Neuronal stem cell (in vitro differentiated cells): ENCODE results near the gene PLXDC1. TPM values are rescaled to one million over a fixed set of nuclear protein-coding genes. Genes with fewer than 3 reads are reported as not detected.
A peak's percentile ranks its signal among the peaks of the same experiment; 100 is the strongest.

Experiments used
- DNase-seq: peaks from one replicate; pipeline ENCODE4 v3.0.0-alpha.2; 2013; ENCODE audit warnings: low spot score
- H2AFZ ChIP-seq: one replicate; pipeline ENCODE4 v1.6.1; 2013; ENCODE audit warnings: mild to moderate bottlenecking, low read length, inconsistent platforms
- H2AK5ac ChIP-seq: 2 replicates; pipeline ENCODE4 v1.6.1; 2013; ENCODE audit warnings: low read depth, mild to moderate bottlenecking, inconsistent platforms, low read length, moderate library complexity, mixed read lengths
- H2BK120ac ChIP-seq: 2 replicates; pipeline ENCODE4 v1.6.1; 2013; ENCODE audit warnings: low read depth, mild to moderate bottlenecking, inconsistent platforms, low read length, moderate library complexity, mixed read lengths
- H2BK12ac ChIP-seq: one replicate; pipeline ENCODE4 v1.6.1; 2013; ENCODE audit warnings: low read length, inconsistent platforms
- H2BK15ac ChIP-seq: 2 replicates; pipeline ENCODE4 v1.6.1; 2013; ENCODE audit warnings: mild to moderate bottlenecking, low read length, inconsistent platforms, mixed read lengths
- H2BK5ac ChIP-seq: one replicate; pipeline ENCODE4 v1.6.1; 2013; ENCODE audit warnings: inconsistent platforms, mild to moderate bottlenecking, low read length, moderate library complexity
- H3K14ac ChIP-seq: one replicate; pipeline ENCODE4 v1.6.1; 2013; ENCODE audit warnings: low read length, inconsistent platforms
- H3K18ac ChIP-seq: 2 replicates; pipeline ENCODE4 v1.6.1; 2013; ENCODE audit warnings: low read length, inconsistent platforms
- H3K23ac ChIP-seq: 2 replicates; pipeline ENCODE4 v1.6.1; 2013; ENCODE audit warnings: low read depth, mild to moderate bottlenecking, mixed read lengths, low read length, inconsistent platforms; ENCODE audit not compliant: poor library complexity
- H3K27ac ChIP-seq: replicated peaks from 3 replicates; pipeline ENCODE4 v1.5.1; 2013; ENCODE audit warnings: low read length, inconsistent platforms
- H3K27me3 ChIP-seq, 3 experiments: 2 replicates each; pipeline ENCODE4 v1.6.1; 2013; ENCODE audit warnings: low read length in 3 of 3, mild to moderate bottlenecking in 2 of 3, inconsistent platforms in 1 of 3, low read depth in 1 of 3, mixed read lengths in 1 of 3, moderate library complexity in 1 of 3; ENCODE audit not compliant: control insufficient read depth in 3 of 3, insufficient read depth in 3 of 3
- H3K36me3 ChIP-seq, 2 donors: replicated peaks in 1 of 2; 2 replicates each; pipeline ENCODE4 v1.6.1; 2013; ENCODE audit warnings: low read length in 2 of 2; ENCODE audit not compliant: control insufficient read depth in 2 of 2, insufficient read depth in 2 of 2
- H3K4ac ChIP-seq: 2 replicates; pipeline ENCODE4 v1.6.1; 2013; ENCODE audit warnings: inconsistent platforms, mild to moderate bottlenecking, low read length, moderate library complexity
- H3K4me1 ChIP-seq, 2 donors: 1 replicate in 1 of 2; 2 replicates in 1 of 2; pipeline ENCODE4 v1.6.1; 2013; ENCODE audit warnings: low read length in 2 of 2, low read depth in 1 of 2; ENCODE audit not compliant: control insufficient read depth in 2 of 2, insufficient read depth in 1 of 2
- H3K4me2 ChIP-seq: one replicate; pipeline ENCODE4 v1.6.1; 2013; ENCODE audit warnings: mild to moderate bottlenecking, low read length, inconsistent platforms; ENCODE audit not compliant: insufficient read depth, poor library complexity, severe bottlenecking
- H3K4me3 ChIP-seq, 2 donors: 2 replicates each; pipeline ENCODE4 v1.5.1; 2013; ENCODE audit warnings: low read length in 2 of 2, mild to moderate bottlenecking in 2 of 2, inconsistent platforms in 1 of 2, moderate library complexity in 1 of 2
- H3K79me1 ChIP-seq: one replicate; pipeline ENCODE4 v1.6.1; 2013; ENCODE audit warnings: low read depth, mild to moderate bottlenecking, inconsistent platforms, low read length, moderate library complexity
- H3K9ac ChIP-seq: one replicate; pipeline ENCODE4 v1.6.1; 2013; ENCODE audit warnings: mild to moderate bottlenecking, low read depth, low read length, inconsistent platforms; ENCODE audit not compliant: poor library complexity
- H3K9me3 ChIP-seq, 2 donors: replicated peaks in 1 of 2; 2 replicates each; pipeline versions ENCODE3 to v1.6.1; 2013; ENCODE audit warnings: low read length in 2 of 2, mild to moderate bottlenecking in 2 of 2, inconsistent platforms in 1 of 2, low read depth in 1 of 2, mixed read lengths in 1 of 2, moderate library complexity in 1 of 2; ENCODE audit not compliant: control insufficient read depth in 2 of 2, insufficient read depth in 1 of 2
- H4K8ac ChIP-seq: one replicate; pipeline ENCODE4 v1.6.1; 2013; ENCODE audit warnings: low read depth, mild to moderate bottlenecking, inconsistent platforms, low read length, moderate library complexity
- H4K91ac ChIP-seq: one replicate; pipeline ENCODE4 v1.6.1; 2013; ENCODE audit warnings: low read length, low read depth, mild to moderate bottlenecking, inconsistent platforms; ENCODE audit not compliant: poor library complexity
- WGBS, 2 donors: extraction: QIAGEN DNeasy Blood & Tissue Kit; methylation state at CpG; one replicate each; pipeline ENCODE4 v1.1.7; 2013; ENCODE audit warnings: missing lambda C conversion rate in 2 of 2, mixed read lengths in 1 of 2; ENCODE audit not compliant: insufficient read length in 2 of 2, insufficient replicate concordance in 1 of 2; ENCODE audit errors: extremely low coverage in 2 of 2; 5-methylcytosine and 5-hydroxymethylcytosine counted together
- polyA plus RNA-seq, 2 experiments: library from polyadenylated mRNA; stranded (reverse); fragments of 200-250 nt; gene quantifications; one replicate each; pipeline ENCODE4 v1.2.3, GENCODE V29; 2013

PLXDC1 gene
- polyA plus RNA-seq (2013, experiment 1 of 2): 0.56 TPM
- 0.46 TPM for polyA plus RNA-seq (2013, experiment 2 of 2)

GRCh38 chr17:39151150-39151942 is at the start of gene PLXDC1:
Gene PLXDC1, minus strand, starts transcription at chr17:39151637. Its CDS starts 200 bp downstream, at chr17:39151437.
- Histone ChIP-seq H4K8ac (peak within 1 kb of the TSS; percentile 9), H3K9me3 (no peaks in the 10 kb centered on the region), H2BK12ac (no peak within 1 kb of the TSS), H3K79me1 (peaks cover 2% of the 10 kb centered on the region), H3K27me3 (peaks cover 11 to 31% (median 31%) of the 10 kb centered on the region in 3 experiments), H3K4me2 (peak within 1 kb of the TSS; percentile 99), H3K4ac (no peak within 1 kb of the TSS), H2AK5ac (no peak within 1 kb of the TSS), H3K18ac (peak within 1 kb of the TSS; percentile 92), H3K23ac (peak within 1 kb of the TSS; percentile 76), H3K4me1 (peaks cover 8 to 12% of the 10 kb centered on the region in 2 donors), H3K9ac (peak within 1 kb of the TSS; percentile 88), H2AFZ (peak within 1 kb of the TSS; percentile 88), H2BK15ac (peak within 1 kb of the TSS; percentile 75), H2BK5ac (no peak within 1 kb of the TSS), H4K91ac (no peak within 1 kb of the TSS), H3K36me3 (no peaks in the 10 kb centered on the region), H3K4me3 (peak within 1 kb of the TSS; percentile 85 to 86), H3K27ac (no peak within 1 kb of the TSS), H3K14ac (peak within 1 kb of the TSS; percentile 87), H2BK120ac (no peak within 1 kb of the TSS)
- no peak for DNase-seq
- WGBS, 2 donors: no CpG with 5 or more reads among the region's 68 CpGs

- Histone ChIP-seq H3K4ac (no peak overlapping the region), H2BK5ac (no peak overlapping the region), H3K4me3 (peak overlapping the region; percentile 86 to 88), H3K4me1 (peaks cover 8 to 10% of the 10 kb centered on the region in 2 donors), H2BK12ac (no peak overlapping the region), H4K91ac (no peak overlapping the region), H3K27ac (no peak overlapping the region), H2BK15ac (no peak overlapping the region), H3K14ac (no peak overlapping the region), H3K79me1 (peaks cover 7% of the 10 kb centered on the region), H3K4me2 (peak overlapping the region; percentile 92), H3K18ac (no peak overlapping the region), H3K9ac (no peak overlapping the region), H4K8ac (no peak overlapping the region), H2AK5ac (no peak overlapping the region), H3K36me3 (peaks cover 31 to 45% of the 10 kb centered on the region in 2 donors), H2BK120ac (no peak overlapping the region), H3K9me3 (no peaks in the 10 kb centered on the region), H3K23ac (no peak overlapping the region), H2AFZ (no peak overlapping the region), H3K27me3 (no peaks in the 10 kb centered on the region)
- no peak for DNase-seq
- no CpG with 5 or more reads among the region's 11 CpGs for WGBS, 2 donors
Observed at GRCh38 chr17:39200957-39201510, 49.6 kb upstream of the PLXDC1 start.

- H2BK5ac ChIP-seq: peak within 1 kb of the TSS; percentile 59
- H3K79me1 ChIP-seq: peaks cover 10% of the 10 kb centered on the region
- no CpG with 5 or more reads among the region's 52 CpGs for WGBS, 2 donors
- H2BK12ac ChIP-seq: no peak within 1 kb of the TSS
- H3K9me3 ChIP-seq: no peaks in the 10 kb centered on the region
- H2BK120ac ChIP-seq: no peak within 1 kb of the TSS
- peak within 1 kb of the TSS; percentile 56 for H3K23ac ChIP-seq
- peaks cover 11 to 15% of the 10 kb centered on the region in 2 donors for H3K4me1 ChIP-seq
- H2BK15ac ChIP-seq: no peak within 1 kb of the TSS
- H3K27ac ChIP-seq: peak within 1 kb of the TSS; percentile 43
- H3K4ac ChIP-seq: no peak within 1 kb of the TSS
- peak within 1 kb of the TSS; percentile 86 to 88 for H3K4me3 ChIP-seq
- H2AFZ ChIP-seq: peak within 1 kb of the TSS; percentile 85
- H3K27me3 ChIP-seq: no peaks in the 10 kb centered on the region
- no peak within 1 kb of the TSS for H4K91ac ChIP-seq
- H3K9ac ChIP-seq: peak within 1 kb of the TSS; percentile 99
- H3K18ac ChIP-seq: peak within 1 kb of the TSS; percentile 93
- H3K4me2 ChIP-seq: peak within 1 kb of the TSS; percentile 92
- DNase-seq: peak; percentile 90
- H2AK5ac ChIP-seq: peak within 1 kb of the TSS; percentile 44
- peaks cover 31 to 45% of the 10 kb centered on the region in 2 donors for H3K36me3 ChIP-seq
- no peak within 1 kb of the TSS for H4K8ac ChIP-seq
- peak within 1 kb of the TSS; percentile 49 for H3K14ac ChIP-seq
Observed at GRCh38 chr17:39200070-39200879, 48.8 kb upstream of the PLXDC1 start, which contains the start of gene RPL19. Gene RPL19, plus strand, starts transcription at chr17:39200283. Its CDS starts 62 bp downstream, at chr17:39200345.
